ENCODE data around the gene DNASE1L1.

The DNASE1L1 gene

GRCh38 chrX:154458116-154458953 lies 49.3 kb upstream of the DNASE1L1 start, which contains the start of gene PLXNA3 (continued):
- no peak for TF ChIP-seq ZNF174 (tag by site-specific recombination; IDR thresholded peaks at IDR 0.05)
- no peak for TF ChIP-seq INSM2 (tag by site-specific recombination; IDR thresholded peaks at IDR 0.05)
- TF ChIP-seq, protein P1, sequence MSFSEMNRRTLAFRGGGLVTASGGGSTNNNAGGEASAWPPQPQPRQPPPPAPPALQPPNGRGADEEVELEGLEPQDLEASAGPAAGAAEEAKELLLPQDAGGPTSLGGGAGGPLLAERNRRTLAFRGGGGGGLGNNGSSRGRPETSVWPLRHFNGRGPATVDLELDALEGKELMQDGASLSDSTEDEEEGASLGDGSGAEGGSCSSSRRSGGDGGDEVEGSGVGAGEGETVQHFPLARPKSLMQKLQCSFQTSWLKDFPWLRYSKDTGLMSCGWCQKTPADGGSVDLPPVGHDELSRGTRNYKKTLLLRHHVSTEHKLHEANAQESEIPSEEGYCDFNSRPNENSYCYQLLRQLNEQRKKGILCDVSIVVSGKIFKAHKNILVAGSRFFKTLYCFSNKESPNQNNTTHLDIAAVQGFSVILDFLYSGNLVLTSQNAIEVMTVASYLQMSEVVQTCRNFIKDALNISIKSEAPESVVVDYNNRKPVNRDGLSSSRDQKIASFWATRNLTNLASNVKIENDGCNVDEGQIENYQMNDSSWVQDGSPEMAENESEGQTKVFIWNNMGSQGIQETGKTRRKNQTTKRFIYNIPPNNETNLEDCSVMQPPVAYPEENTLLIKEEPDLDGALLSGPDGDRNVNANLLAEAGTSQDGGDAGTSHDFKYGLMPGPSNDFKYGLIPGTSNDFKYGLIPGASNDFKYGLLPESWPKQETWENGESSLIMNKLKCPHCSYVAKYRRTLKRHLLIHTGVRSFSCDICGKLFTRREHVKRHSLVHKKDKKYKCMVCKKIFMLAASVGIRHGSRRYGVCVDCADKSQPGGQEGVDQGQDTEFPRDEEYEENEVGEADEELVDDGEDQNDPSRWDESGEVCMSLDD (tag by site-specific recombination; IDR thresholded peaks at IDR 0.05) = peak; percentile 78; the same call in 1 of the 2 replicates
- no peak for TF ChIP-seq SP2 (tag by site-specific recombination; IDR thresholded peaks at IDR 0.05)
- no peak for TF ChIP-seq ZNF239 (tag by site-specific recombination; IDR thresholded peaks at IDR 0.05)
- no peak for TF ChIP-seq ZFP3 (tag by site-specific recombination; IDR thresholded peaks at IDR 0.05; ENCODE audit: low read depth)
- no peak for TF ChIP-seq ZNF354C (tag by site-specific recombination; IDR thresholded peaks at IDR 0.05; ENCODE audit: borderline replicate concordance, low read depth)
- TF ChIP-seq ZBTB21 (tag by site-specific recombination; IDR thresholded peaks at IDR 0.05) = no peak
- peak; percentile 80; the same call in 1 of the 2 replicates for TF ChIP-seq SCRT1 (tag by site-specific recombination; IDR thresholded peaks at IDR 0.05; ENCODE audit: borderline replicate concordance)
- peak; percentile 31 for TF ChIP-seq ZBTB26 (tag by site-specific recombination; optimal IDR thresholded peaks at IDR 0.05)
- peak; percentile 61; the same call in 1 of the 2 replicates for TF ChIP-seq ZBTB48 (tag by site-specific recombination; IDR thresholded peaks at IDR 0.05)
- TF ChIP-seq ZNF660 (tag by site-specific recombination; IDR thresholded peaks at IDR 0.05) = no peak; the same call in 1 of the 2 replicates
- TF ChIP-seq ZIC2 (tag by site-specific recombination; IDR thresholded peaks at IDR 0.05) = peak; percentile 34; the same call in 1 of the 2 replicates
- no peak for TF ChIP-seq KLF7 (tag by site-specific recombination; IDR thresholded peaks at IDR 0.05; ENCODE audit: borderline replicate concordance)
- 0 out of 2 replicates have a peak, but pooled peaks have one; percentile 11 for TF ChIP-seq ZBTB8A (tag by site-specific recombination; IDR thresholded peaks at IDR 0.05)
- no peak for TF ChIP-seq ZNF561 (tag by site-specific recombination; IDR thresholded peaks at IDR 0.05; ENCODE audit: borderline replicate concordance)
- no peak for TF ChIP-seq ZSCAN4 (tag by site-specific recombination; IDR thresholded peaks at IDR 0.05)
- no peak for TF ChIP-seq ZSCAN23 (tag by site-specific recombination; IDR thresholded peaks at IDR 0.05)
- TF ChIP-seq ZXDB (tag by site-specific recombination; IDR thresholded peaks at IDR 0.05) = no peak
- TF ChIP-seq ZNF571 (tag by site-specific recombination; IDR thresholded peaks at IDR 0.05) = no peak
- no peak for TF ChIP-seq ZNF202 (tag by site-specific recombination; IDR thresholded peaks at IDR 0.05; ENCODE audit: borderline replicate concordance)
- TF ChIP-seq ZNF837 (tag by site-specific recombination; IDR thresholded peaks at IDR 0.05) = no peak
- no peak for TF ChIP-seq OSR2 (tag by site-specific recombination; IDR thresholded peaks at IDR 0.05)
- TF ChIP-seq ZNF23 (tag by site-specific recombination; IDR thresholded peaks at IDR 0.05; ENCODE audit: borderline replicate concordance) = no peak
- no peak for TF ChIP-seq ZNF280C (tag by site-specific recombination; IDR thresholded peaks at IDR 0.05)
- no peak for TF ChIP-seq ZNF776 (tag by site-specific recombination; IDR thresholded peaks at IDR 0.05; ENCODE audit: borderline replicate concordance)
- no peak for TF ChIP-seq KLF1 (tag by site-specific recombination; IDR thresholded peaks at IDR 0.05)
- TF ChIP-seq, protein P2, sequence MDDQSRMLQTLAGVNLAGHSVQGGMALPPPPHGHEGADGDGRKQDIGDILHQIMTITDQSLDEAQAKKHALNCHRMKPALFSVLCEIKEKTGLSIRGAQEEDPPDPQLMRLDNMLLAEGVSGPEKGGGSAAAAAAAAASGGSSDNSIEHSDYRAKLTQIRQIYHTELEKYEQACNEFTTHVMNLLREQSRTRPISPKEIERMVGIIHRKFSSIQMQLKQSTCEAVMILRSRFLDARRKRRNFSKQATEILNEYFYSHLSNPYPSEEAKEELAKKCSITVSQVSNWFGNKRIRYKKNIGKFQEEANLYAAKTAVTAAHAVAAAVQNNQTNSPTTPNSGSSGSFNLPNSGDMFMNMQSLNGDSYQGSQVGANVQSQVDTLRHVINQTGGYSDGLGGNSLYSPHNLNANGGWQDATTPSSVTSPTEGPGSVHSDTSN (CRISPR knock-in tag; IDR thresholded peaks at IDR 0.05) = no peak
- TF ChIP-seq HOXC10 (CRISPR knock-in tag; IDR thresholded peaks at IDR 0.05) = no peak

Data from HEK293 (cell line).